AG04449 (cell line): ENCODE results near the gene PREPL.
"Not testable (repeated sequence)": the region's sequence is repeated elsewhere in the genome, so short reads cannot be mapped to it uniquely, and the experiment has no call there.

ENCODE experiments used
- CTCF ChIA-PET: fragments of 350-600 bp; formaldehyde crosslinking; extraction: SDS; loops from one replicate; lab custom pipeline; 2021; ENCODE audit warnings: antibody characterized with exemption; lab: Yijun Ruan, JAX
- POLR2A ChIA-PET: fragments of 400-600, 350-600 bp; formaldehyde crosslinking; extraction: SDS; loops from one replicate; lab custom pipeline; 2020; ENCODE audit warnings: antibody characterized with exemption, inconsistent platforms; lab: Yijun Ruan, JAX
- DNase-seq: peaks from one replicate; pipeline ENCODE4 v3.0.0-alpha.2; 2010; ENCODE audit warnings: low read depth, low spot score
- H3K4me3 ChIP-seq: 2 replicates; pipeline ENCODE4 v1.5.1; 2011; ENCODE audit warnings: low read depth, mild to moderate bottlenecking, control low read depth, low read length
- CTCF ChIP-seq: IDR thresholded peaks from one replicate; pipeline ENCODE4 v1.5.1; 2011; ENCODE audit warnings: mild to moderate bottlenecking, moderate library complexity, low read length, control low read depth, inconsistent platforms; ENCODE audit not compliant: insufficient read depth; ENCODE audit errors: missing control alignments

PREPL gene

DNA sequence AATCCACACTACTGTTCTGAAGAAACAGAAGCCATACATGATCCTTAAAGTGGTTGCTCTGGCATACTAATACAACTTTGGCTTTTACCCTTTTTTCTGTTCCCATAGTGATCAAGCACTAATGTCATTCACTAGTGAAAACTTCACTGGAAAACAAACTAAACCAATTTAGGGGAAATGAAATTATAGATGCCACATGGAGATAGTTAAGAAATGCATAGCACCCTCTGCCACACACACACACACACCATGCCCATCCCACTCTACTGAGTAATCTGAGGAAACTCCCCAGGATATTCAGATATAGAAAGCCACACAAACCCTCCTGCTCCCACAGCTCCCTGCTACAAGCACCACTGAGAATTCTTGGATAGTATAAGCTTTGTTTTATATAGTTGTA lies 46.9 kb downstream of the PREPL start:
- no peak overlapping the region for H3K4me3 ChIP-seq
- no peak for TF ChIP-seq CTCF
- ChIA-PET POLR2A (no interaction called here), CTCF (interaction anchor here (1.0 kb wide), 1 partner anchor 10 kb away, joined by 3 read pairs; no protein-coding TSS in a partner anchor)
- DNase-seq = no peak

DNA sequence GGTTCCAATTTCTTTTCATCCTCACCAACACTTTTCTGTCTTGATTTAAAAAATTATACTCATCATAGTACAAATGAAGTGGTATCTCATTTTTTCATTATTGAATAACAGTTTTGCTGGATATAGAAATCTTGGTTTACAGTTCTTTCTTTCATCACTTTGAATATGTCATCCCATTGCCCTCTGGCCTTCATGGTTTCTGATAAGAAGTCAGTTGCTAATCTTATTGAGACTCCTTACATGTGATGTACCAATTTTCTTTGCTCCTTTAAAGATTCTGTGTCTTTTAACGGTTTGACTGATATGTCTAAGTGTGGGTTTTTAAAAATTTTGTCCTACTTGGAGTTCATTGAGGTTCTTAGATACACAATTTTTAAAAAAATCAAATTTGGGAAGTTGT lies 51.0 kb downstream of the PREPL start:
- POLR2A ChIA-PET = no interaction called here
- TF ChIP-seq CTCF = no peak
- DNase-seq = no peak

GRCh38 chr2:44305882-44306281 lies 55.4 kb downstream of the PREPL start:
- H3K4me3 ChIP-seq = no peak overlapping the region
- no peak for TF ChIP-seq CTCF
- POLR2A ChIA-PET = interaction anchor here (0.6 kb wide), 1 partner anchor 52 kb away, joined by 4 read pairs; no protein-coding TSS in a partner anchor
- no peak for DNase-seq
- CTCF ChIA-PET = interaction anchor here (1.2 to 1.7 kb wide), 2 partner anchors 9 to 13 kb away, joined by 4 read pairs; no protein-coding TSS in a partner anchor

More for the DNA sequence above, 51.0 kb downstream of the PREPL start:
- CTCF ChIA-PET = no interaction called here
- no peak overlapping the region for H3K4me3 ChIP-seq

DNA sequence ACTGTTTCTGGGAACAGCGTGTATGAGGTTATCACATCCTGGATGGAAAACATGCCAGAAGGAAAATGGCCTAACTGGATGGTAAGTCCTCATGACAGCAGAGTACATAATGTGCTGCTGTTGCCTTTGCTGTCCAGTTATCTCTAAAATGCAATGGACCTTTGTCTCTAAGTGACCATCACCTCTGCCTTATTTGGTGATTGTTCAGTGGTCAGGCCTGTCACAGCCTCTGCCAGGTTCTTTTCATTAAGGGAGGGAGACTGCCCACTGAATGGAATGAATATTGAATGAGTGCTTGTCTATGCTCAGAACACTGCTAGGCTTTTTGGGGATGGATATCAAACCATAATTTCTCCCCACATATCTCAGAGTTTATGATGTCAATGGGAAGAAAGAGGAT lies 57.0 kb downstream of the PREPL start:
- POLR2A ChIA-PET = no interaction called here
- H3K4me3 ChIP-seq = no peak overlapping the region
- CTCF ChIA-PET = interaction anchor here (0.9 kb wide), 1 partner anchor 260 kb away, joined by 4 read pairs; no protein-coding TSS in a partner anchor
- TF ChIP-seq CTCF = no peak
- no peak for DNase-seq

GRCh38 chr2:44303766-44304165 lies 57.5 kb downstream of the PREPL start:
- not testable (repeated sequence) for H3K4me3 ChIP-seq, DNase-seq
- ChIA-PET POLR2A (interaction anchor here (0.7 kb wide), 1 partner anchor 141 kb away, joined by 6 read pairs; no protein-coding TSS in a partner anchor), CTCF (interaction anchor here (0.9 kb wide), 1 partner anchor 260 kb away, joined by 4 read pairs; no protein-coding TSS in a partner anchor)

DNA sequence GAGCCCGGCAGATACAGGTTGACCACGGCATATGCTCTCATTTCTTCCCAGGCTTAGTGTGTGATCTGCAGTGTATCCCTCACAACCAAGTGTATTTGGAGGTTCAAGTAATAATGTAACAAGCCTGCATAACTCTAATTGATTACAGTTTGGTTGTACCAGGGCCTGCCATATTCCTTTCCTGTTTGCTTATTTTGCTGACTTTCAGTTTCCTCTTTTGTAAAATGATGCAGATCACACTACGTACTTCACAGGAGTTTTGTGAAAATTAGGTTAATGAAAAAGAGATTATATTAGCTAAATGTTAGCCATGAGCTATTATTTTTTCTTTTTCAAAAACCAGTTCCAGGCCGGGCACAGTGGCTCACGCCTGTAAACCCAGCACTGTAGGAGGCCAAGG lies 60.2 kb downstream of the PREPL start:
- POLR2A ChIA-PET = no interaction called here
- no peak for DNase-seq
- CTCF ChIA-PET = interaction anchor here (1.5 to 2.6 kb wide), 3 partner anchors 10 to 257 kb away, joined by 6 to 10 read pairs (median 7); no protein-coding TSS in a partner anchor
- no peak overlapping the region for H3K4me3 ChIP-seq
- TF ChIP-seq CTCF = no peak

DNA sequence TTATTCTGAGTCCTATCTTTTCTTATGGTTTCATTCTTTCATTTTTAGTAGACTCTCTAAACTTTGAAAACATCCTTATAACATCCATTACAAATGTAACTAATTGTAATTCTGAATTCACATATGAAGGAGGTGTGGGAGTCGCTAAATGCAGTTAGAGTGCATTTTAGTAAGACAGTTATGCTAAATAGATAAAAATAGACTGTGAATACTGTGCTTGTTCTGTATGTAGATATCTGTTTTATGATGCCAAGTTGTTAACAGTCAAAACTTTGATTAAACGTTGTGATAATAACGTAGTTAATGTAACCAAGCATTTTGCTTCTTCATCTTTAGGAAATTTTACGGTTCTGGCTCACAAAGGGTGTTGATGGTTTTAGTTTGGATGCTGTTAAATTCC lies 61.7 kb downstream of the PREPL start:
- ChIA-PET CTCF (no interaction called here), POLR2A (no interaction called here)
- TF ChIP-seq CTCF = no peak
- no peak overlapping the region for H3K4me3 ChIP-seq
- DNase-seq = no peak
